Hepatocyte (in vitro differentiated cells): ENCODE measurements around the gene FNDC3B.
A peak's percentile ranks its signal among the peaks of the same experiment; 100 is the strongest.

Source experiments
- EZH2 ChIP-seq: fragments of 200-600 bp; sonication (generic); IDR thresholded peaks from 2 replicates; pipeline ENCODE4 v1.6.1; 2016; ENCODE audit warnings: antibody characterized with exemption, mild to moderate bottlenecking, borderline replicate concordance
- EZH2phosphoT487 ChIP-seq: fragments of 200-600 bp; sonication (generic); IDR thresholded peaks from one replicate; pipeline ENCODE4 v1.6.1; 2018; ENCODE audit warnings: antibody characterized with exemption, mild to moderate bottlenecking, low read depth, moderate library complexity; ENCODE audit not compliant: unreplicated experiment, severe bottlenecking
- TF ChIP-seq, protein P1 (sequence below): fragments of 200-600 bp; sonication (generic); IDR thresholded peaks from 2 replicates; pipeline ENCODE4 v1.5.1; 2016; ENCODE audit warnings: antibody characterized with exemption, mild to moderate bottlenecking; ENCODE audit not compliant: poor library complexity

DNA sequence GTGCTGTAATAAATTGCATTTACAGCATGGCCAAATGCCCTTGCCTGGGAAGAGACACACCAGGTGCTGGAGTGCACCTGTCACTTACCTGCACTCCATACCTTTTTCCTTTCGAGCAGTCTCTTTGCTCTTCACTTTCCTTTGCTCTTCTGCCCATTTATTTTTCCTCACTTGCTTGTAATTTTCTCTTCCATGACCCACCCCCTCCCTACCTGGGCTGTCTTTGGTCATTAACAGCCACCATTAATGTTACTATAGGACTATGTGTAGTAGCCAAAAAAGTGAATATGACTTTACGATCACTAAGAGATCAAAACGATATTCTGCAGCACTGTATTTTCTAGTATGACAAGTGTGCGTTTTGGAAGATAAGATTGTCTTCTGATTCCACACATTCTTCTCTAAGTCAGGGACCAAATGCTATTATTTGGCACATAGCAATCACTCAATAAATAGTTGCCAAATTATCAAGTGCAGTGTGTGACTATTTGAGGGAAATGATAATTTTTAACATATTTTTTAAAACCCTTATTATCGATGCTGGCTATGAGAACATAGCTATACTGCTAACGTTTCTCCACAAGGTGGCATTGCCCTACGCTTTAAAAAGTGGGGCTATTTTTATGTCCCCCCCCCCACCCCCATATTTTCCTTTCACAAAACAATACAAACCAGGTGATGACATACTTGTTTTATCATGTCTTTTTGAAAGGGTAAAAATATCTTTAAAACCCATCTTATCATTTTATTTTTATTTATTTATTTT lies 294.5 kb downstream of the FNDC3B start:
- TF ChIP-seq EZH2: no peak
- TF ChIP-seq, protein P1, sequence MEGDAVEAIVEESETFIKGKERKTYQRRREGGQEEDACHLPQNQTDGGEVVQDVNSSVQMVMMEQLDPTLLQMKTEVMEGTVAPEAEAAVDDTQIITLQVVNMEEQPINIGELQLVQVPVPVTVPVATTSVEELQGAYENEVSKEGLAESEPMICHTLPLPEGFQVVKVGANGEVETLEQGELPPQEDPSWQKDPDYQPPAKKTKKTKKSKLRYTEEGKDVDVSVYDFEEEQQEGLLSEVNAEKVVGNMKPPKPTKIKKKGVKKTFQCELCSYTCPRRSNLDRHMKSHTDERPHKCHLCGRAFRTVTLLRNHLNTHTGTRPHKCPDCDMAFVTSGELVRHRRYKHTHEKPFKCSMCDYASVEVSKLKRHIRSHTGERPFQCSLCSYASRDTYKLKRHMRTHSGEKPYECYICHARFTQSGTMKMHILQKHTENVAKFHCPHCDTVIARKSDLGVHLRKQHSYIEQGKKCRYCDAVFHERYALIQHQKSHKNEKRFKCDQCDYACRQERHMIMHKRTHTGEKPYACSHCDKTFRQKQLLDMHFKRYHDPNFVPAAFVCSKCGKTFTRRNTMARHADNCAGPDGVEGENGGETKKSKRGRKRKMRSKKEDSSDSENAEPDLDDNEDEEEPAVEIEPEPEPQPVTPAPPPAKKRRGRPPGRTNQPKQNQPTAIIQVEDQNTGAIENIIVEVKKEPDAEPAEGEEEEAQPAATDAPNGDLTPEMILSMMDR: peak; percentile 17
- TF ChIP-seq EZH2phosphoT487: no peak
